HEK293 (cell line): ENCODE data around the gene COL5A1.
A peak's percentile ranks its signal among the peaks of the same experiment; 100 is the strongest.

Experiments
- CTCF ChIA-PET: fragments of 350-600 bp; formaldehyde crosslinking; extraction: SDS; loops from one replicate; lab custom pipeline; 2021; ENCODE audit warnings: antibody characterized with exemption; lab: Yijun Ruan, JAX
- POLR2A ChIA-PET: fragments of 300-600 bp; formaldehyde crosslinking; extraction: SDS; loops from one replicate; lab custom pipeline; 2020; ENCODE audit warnings: antibody characterized with exemption, inconsistent platforms; lab: Yijun Ruan, JAX
- H3K27ac ChIP-seq: fragments of 200-500 bp; sonication (Bioruptor generic); 2 replicates; pipeline ENCODE4 v1.5.1; 2014; ENCODE audit warnings: low read depth, low read length, control low read depth, inconsistent platforms; ENCODE audit errors: extremely low read depth
- H3K36me3 ChIP-seq, 2 experiments: fragments of 200-500 bp in 1 of 2; sonication (Bioruptor generic) in 1 of 2; 1 replicate in 1 of 2; 2 replicates in 1 of 2; pipeline ENCODE4 v1.5.1; 2014 to 2017; ENCODE audit warnings: inconsistent platforms in 2 of 2, low read length in 2 of 2; ENCODE audit not compliant: control insufficient read depth in 2 of 2, insufficient read depth in 1 of 2
- H3K4me1 ChIP-seq: fragments of 200-500 bp; sonication (Bioruptor generic); 2 replicates; pipeline ENCODE4 v1.5.1; 2014; ENCODE audit warnings: mild to moderate bottlenecking, low read length, inconsistent platforms; ENCODE audit not compliant: control insufficient read depth, insufficient read depth
- H3K4me3 ChIP-seq: 2 replicates; pipeline ENCODE4 v1.5.1; 2011; ENCODE audit warnings: low read depth, mild to moderate bottlenecking, control low read depth, low read length, moderate library complexity
- H3K9me3 ChIP-seq: fragments of 200-500 bp; sonication (Bioruptor generic); 2 replicates; pipeline ENCODE4 v1.5.1; 2014; ENCODE audit warnings: low read depth, low read length, inconsistent platforms; ENCODE audit not compliant: control insufficient read depth, insufficient read depth
- GLI2 ChIP-seq: fragments of 450-650 bp; formaldehyde crosslinking; IDR thresholded peaks from 2 replicates; pipeline ENCODE4; 2017; ENCODE audit warnings: missing biosample characterization, missing genetic modification characterization, low read depth, borderline replicate concordance
- GLI4 ChIP-seq: fragments of 450-650 bp; formaldehyde crosslinking; IDR thresholded peaks from 2 replicates; pipeline ENCODE4 v1.5.1; 2016; ENCODE audit warnings: missing biosample characterization, missing genetic modification characterization
- HIC1 ChIP-seq: fragments of 450-650 bp; formaldehyde crosslinking; IDR thresholded peaks from 2 replicates; pipeline ENCODE4 v1.5.1; 2016; ENCODE audit warnings: missing biosample characterization, missing genetic modification characterization
- PBX3 ChIP-seq: sonication (generic); formaldehyde crosslinking; IDR thresholded peaks from 2 replicates; pipeline ENCODE4 v1.8.1; 2022; ENCODE audit warnings: mild to moderate bottlenecking, moderate library complexity, missing genetic modification reagents
- RBAK ChIP-seq: fragments of 450-650 bp; formaldehyde crosslinking; IDR thresholded peaks from 2 replicates; pipeline ENCODE4 v1.5.1; 2016; ENCODE audit warnings: missing biosample characterization, missing genetic modification characterization
- REST ChIP-seq: fragments of 450-650 bp; formaldehyde crosslinking; IDR thresholded peaks from 2 replicates; pipeline ENCODE4 v1.5.1; 2016; ENCODE audit warnings: missing biosample characterization, missing genetic modification characterization
- SP2 ChIP-seq: fragments of 450-650 bp; formaldehyde crosslinking; IDR thresholded peaks from 2 replicates; pipeline ENCODE4 v1.5.1; 2016; ENCODE audit warnings: missing biosample characterization, missing genetic modification characterization
- SP7 ChIP-seq: fragments of 450-650 bp; formaldehyde crosslinking; IDR thresholded peaks from 2 replicates; pipeline ENCODE4 v1.5.1; 2016; ENCODE audit warnings: missing biosample characterization, missing genetic modification characterization
- ZFP3 ChIP-seq: fragments of 450-650 bp; formaldehyde crosslinking; IDR thresholded peaks from 2 replicates; pipeline ENCODE4 v1.5.1; 2016; ENCODE audit warnings: low read depth, missing biosample characterization, missing genetic modification characterization
- ZNF155 ChIP-seq: fragments of 450-650 bp; formaldehyde crosslinking; IDR thresholded peaks from 2 replicates; pipeline ENCODE4 v1.5.1; 2016; ENCODE audit warnings: missing biosample characterization, missing genetic modification characterization
- ZNF24 ChIP-seq: fragments of 450-650 bp; formaldehyde crosslinking; IDR thresholded peaks from 2 replicates; pipeline ENCODE4 v1.5.1; 2016; ENCODE audit warnings: missing biosample characterization, missing genetic modification characterization
- ZNF350 ChIP-seq: fragments of 450-650 bp; formaldehyde crosslinking; IDR thresholded peaks from 2 replicates; pipeline ENCODE4 v1.5.0; 2017; ENCODE audit warnings: missing biosample characterization, mild to moderate bottlenecking, missing genetic modification characterization
- ZNF529 ChIP-seq: fragments of 450-650 bp; formaldehyde crosslinking; IDR thresholded peaks from 2 replicates; pipeline ENCODE4 v1.5.1; 2017; ENCODE audit warnings: missing genetic modification characterization, missing biosample characterization; ENCODE audit not compliant: insufficient replicate concordance
- ZNF549 ChIP-seq: fragments of 450-650 bp; IDR thresholded peaks from 2 replicates; pipeline ENCODE4 v1.5.1; 2018; ENCODE audit warnings: missing biosample characterization, missing genetic modification characterization, mild to moderate bottlenecking, inconsistent platforms, moderate library complexity
- ZNF571 ChIP-seq: fragments of 450-650 bp; formaldehyde crosslinking; IDR thresholded peaks from 2 replicates; pipeline ENCODE4 v1.5.0; 2017; ENCODE audit warnings: missing biosample characterization, missing genetic modification characterization
- ZNF670 ChIP-seq: fragments of 450-650 bp; formaldehyde crosslinking; IDR thresholded peaks from 2 replicates; pipeline ENCODE4 v1.5.1; 2016; ENCODE audit warnings: missing biosample characterization, missing genetic modification characterization, low read depth
- ZSCAN16 ChIP-seq: fragments of 450-650 bp; formaldehyde crosslinking; IDR thresholded peaks from 2 replicates; pipeline ENCODE4 v1.5.1; 2016; ENCODE audit warnings: missing biosample characterization, missing genetic modification characterization
- ZSCAN30 ChIP-seq: fragments of 450-650 bp; IDR thresholded peaks from 2 replicates; pipeline ENCODE4 v1.5.1; 2018; ENCODE audit warnings: missing biosample characterization, mild to moderate bottlenecking, missing genetic modification characterization, moderate library complexity
- TF ChIP-seq, protein P1 (sequence below): fragments of 450-650 bp; formaldehyde crosslinking; IDR thresholded peaks from 2 replicates; pipeline ENCODE4 v1.5.1; 2016; ENCODE audit warnings: missing biosample characterization, missing genetic modification characterization
- TF ChIP-seq, protein P2 (sequence below): fragments of 450-650 bp; formaldehyde crosslinking; IDR thresholded peaks from 2 replicates; pipeline ENCODE4 v1.5.1; 2016; ENCODE audit warnings: missing biosample characterization, missing genetic modification characterization
- TF ChIP-seq, protein P3 (sequence below): fragments of 450-650 bp; formaldehyde crosslinking; IDR thresholded peaks from 2 replicates; pipeline ENCODE4 v1.5.1; 2016; ENCODE audit warnings: missing biosample characterization, missing genetic modification characterization

The COL5A1 gene

GRCh38 chr9:134641990-134642384 is 384 bp downstream of the COL5A1 start (continued):
- TF ChIP-seq REST (tag by site-specific recombination) (no peak), ZNF571 (tag by site-specific recombination) (no peak), ZSCAN30 (tag by site-specific recombination) (no peak), PBX3 (CRISPR knock-in tag) (0 out of 2 replicates have a peak, but pooled peaks have one; percentile 19), ZNF670 (tag by site-specific recombination) (no peak), ZNF155 (no peak), ZSCAN16 (tag by site-specific recombination) (no peak), ZNF24 (tag by site-specific recombination) (no peak)
- TF ChIP-seq, protein P1, sequence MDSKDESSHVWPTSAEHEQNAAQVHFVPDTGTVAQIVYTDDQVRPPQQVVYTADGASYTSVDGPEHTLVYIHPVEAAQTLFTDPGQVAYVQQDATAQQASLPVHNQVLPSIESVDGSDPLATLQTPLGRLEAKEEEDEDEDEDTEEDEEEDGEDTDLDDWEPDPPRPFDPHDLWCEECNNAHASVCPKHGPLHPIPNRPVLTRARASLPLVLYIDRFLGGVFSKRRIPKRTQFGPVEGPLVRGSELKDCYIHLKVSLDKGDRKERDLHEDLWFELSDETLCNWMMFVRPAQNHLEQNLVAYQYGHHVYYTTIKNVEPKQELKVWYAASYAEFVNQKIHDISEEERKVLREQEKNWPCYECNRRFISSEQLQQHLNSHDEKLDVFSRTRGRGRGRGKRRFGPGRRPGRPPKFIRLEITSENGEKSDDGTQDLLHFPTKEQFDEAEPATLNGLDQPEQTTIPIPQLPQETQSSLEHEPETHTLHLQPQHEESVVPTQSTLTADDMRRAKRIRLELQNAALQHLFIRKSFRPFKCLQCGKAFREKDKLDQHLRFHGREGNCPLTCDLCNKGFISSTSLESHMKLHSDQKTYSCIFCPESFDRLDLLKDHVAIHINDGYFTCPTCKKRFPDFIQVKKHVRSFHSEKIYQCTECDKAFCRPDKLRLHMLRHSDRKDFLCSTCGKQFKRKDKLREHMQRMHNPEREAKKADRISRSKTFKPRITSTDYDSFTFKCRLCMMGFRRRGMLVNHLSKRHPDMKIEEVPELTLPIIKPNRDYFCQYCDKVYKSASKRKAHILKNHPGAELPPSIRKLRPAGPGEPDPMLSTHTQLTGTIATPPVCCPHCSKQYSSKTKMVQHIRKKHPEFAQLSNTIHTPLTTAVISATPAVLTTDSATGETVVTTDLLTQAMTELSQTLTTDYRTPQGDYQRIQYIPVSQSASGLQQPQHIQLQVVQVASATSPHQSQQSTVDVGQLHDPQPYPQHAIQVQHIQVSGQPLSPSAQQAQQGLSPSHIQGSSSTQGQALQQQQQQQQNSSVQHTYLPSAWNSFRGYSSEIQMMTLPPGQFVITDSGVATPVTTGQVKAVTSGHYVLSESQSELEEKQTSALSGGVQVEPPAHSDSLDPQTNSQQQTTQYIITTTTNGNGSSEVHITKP (tag by site-specific recombination), result peak; percentile 7; the same call in 1 of the 2 replicates

GRCh38 chr9:134642385-134643181 is 980 bp downstream of the COL5A1 start:
- Histone ChIP-seq H3K36me3 (peaks cover 0 to 3% of the 10 kb centered on the region in 2 experiments; a peak in 1 of 3 replicates), H3K4me3 (peak overlapping the region; percentile 54), H3K4me1 (no peaks in the 10 kb centered on the region; the same call in 1 of the 2 replicates), H3K9me3 (no peaks in the 10 kb centered on the region), H3K27ac (no peak overlapping the region)
- POLR2A ChIA-PET, result interaction anchor here (0.8 to 1.2 kb wide), 3 partner anchors 61 to 193 kb away, joined by 3 to 6 read pairs (median 3); no protein-coding TSS in a partner anchor
- CTCF ChIA-PET, result interaction anchor here (0.6 to 2.0 kb wide), 12 partner anchors 13 to 553 kb away, joined by 3 to 17 read pairs (median 4); no protein-coding TSS in a partner anchor
- TF ChIP-seq GLI4 (tag by site-specific recombination), result no peak
- no peak for TF ChIP-seq HIC1 (tag by site-specific recombination)
- TF ChIP-seq SP7 (tag by site-specific recombination), result no peak
- no peak for TF ChIP-seq ZNF529 (tag by site-specific recombination)
- TF ChIP-seq, protein P2, sequence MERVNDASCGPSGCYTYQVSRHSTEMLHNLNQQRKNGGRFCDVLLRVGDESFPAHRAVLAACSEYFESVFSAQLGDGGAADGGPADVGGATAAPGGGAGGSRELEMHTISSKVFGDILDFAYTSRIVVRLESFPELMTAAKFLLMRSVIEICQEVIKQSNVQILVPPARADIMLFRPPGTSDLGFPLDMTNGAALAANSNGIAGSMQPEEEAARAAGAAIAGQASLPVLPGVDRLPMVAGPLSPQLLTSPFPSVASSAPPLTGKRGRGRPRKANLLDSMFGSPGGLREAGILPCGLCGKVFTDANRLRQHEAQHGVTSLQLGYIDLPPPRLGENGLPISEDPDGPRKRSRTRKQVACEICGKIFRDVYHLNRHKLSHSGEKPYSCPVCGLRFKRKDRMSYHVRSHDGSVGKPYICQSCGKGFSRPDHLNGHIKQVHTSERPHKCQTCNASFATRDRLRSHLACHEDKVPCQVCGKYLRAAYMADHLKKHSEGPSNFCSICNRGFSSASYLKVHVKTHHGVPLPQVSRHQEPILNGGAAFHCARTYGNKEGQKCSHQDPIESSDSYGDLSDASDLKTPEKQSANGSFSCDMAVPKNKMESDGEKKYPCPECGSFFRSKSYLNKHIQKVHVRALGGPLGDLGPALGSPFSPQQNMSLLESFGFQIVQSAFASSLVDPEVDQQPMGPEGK, result peak; percentile 78
- TF ChIP-seq ZNF350 (tag by site-specific recombination), result no peak
- no peak for TF ChIP-seq GLI2 (tag by site-specific recombination)
- no peak for TF ChIP-seq ZFP3 (tag by site-specific recombination)
- TF ChIP-seq ZNF549 (tag by site-specific recombination), result no peak
- peak; percentile 49 for TF ChIP-seq SP2 (tag by site-specific recombination)
- TF ChIP-seq ZNF571 (tag by site-specific recombination), result no peak
- TF ChIP-seq RBAK, result no peak
- TF ChIP-seq, protein P3, sequence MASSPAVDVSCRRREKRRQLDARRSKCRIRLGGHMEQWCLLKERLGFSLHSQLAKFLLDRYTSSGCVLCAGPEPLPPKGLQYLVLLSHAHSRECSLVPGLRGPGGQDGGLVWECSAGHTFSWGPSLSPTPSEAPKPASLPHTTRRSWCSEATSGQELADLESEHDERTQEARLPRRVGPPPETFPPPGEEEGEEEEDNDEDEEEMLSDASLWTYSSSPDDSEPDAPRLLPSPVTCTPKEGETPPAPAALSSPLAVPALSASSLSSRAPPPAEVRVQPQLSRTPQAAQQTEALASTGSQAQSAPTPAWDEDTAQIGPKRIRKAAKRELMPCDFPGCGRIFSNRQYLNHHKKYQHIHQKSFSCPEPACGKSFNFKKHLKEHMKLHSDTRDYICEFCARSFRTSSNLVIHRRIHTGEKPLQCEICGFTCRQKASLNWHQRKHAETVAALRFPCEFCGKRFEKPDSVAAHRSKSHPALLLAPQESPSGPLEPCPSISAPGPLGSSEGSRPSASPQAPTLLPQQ (tag by site-specific recombination), result no peak
